BLaER1 treated with 17β-estradiol and CSF1 and Interleukin-3, amounts not matched to agents 10 nM and 100 nM (cell line): ENCODE data around the gene CLIP1.

ENCODE experiments used
- H3K27ac ChIP-seq, 11 experiments: shearing (Covaris generic); formaldehyde crosslinking; 2 replicates each; pipeline ENCODE4 v1.8.1; 2022
- H3K27me3 ChIP-seq, 11 experiments: shearing (Covaris generic); formaldehyde crosslinking; 2 replicates each; pipeline ENCODE4 v1.8.1; 2022
- H3K36me3 ChIP-seq, 11 experiments: shearing (Covaris generic); formaldehyde crosslinking; 2 replicates each; pipeline ENCODE4 v1.8.1; 2022
- H3K4me1 ChIP-seq, 10 experiments: shearing (Covaris generic); formaldehyde crosslinking; 2 replicates each; pipeline ENCODE4 v1.8.1; 2022
- H3K4me2 ChIP-seq, 11 experiments: shearing (Covaris generic); formaldehyde crosslinking; 2 replicates each; pipeline ENCODE4 v1.8.1; 2022
- H3K4me3 ChIP-seq, 10 experiments: shearing (Covaris generic); formaldehyde crosslinking; 2 replicates each; pipeline ENCODE4 v1.8.1; 2022
- H3K9ac ChIP-seq, 11 experiments: shearing (Covaris generic); formaldehyde crosslinking; 2 replicates each; pipeline ENCODE4 v1.8.1; 2022
- H3K9me3 ChIP-seq, 11 experiments: shearing (Covaris generic); formaldehyde crosslinking; replicated peaks in 1 of 11; 2 replicates each; pipeline ENCODE4 v1.8.1; 2022
- H4K20me1 ChIP-seq, 11 experiments: shearing (Covaris generic); formaldehyde crosslinking; 2 replicates each; pipeline ENCODE4 v1.8.1; 2022
- Cebpa-rat ChIP-seq, 11 experiments: shearing (Covaris generic); IDR thresholded peaks; 2 replicates each; pipeline ENCODE4 v1.8.1; 2022

CLIP1 gene

GRCh38 chr12:122356192-122356635, 66.3 kb downstream of the CLIP1 start:
- Histone ChIP-seq H3K27ac (no peak overlapping the region), H3K9ac (no peak overlapping the region), H3K4me3 (no peak overlapping the region), H3K27me3 (no peaks in the 10 kb centered on the region), H3K4me2 (no peak overlapping the region), H3K9me3 (peaks cover 0 to 9% (median 0%) of the 10 kb centered on the region in 11 experiments; a peak in 5 of 22 replicates), H4K20me1 (peaks cover 0 to 43% (median 0%) of the 10 kb centered on the region in 11 experiments; a peak in 7 of 22 replicates), H3K36me3 (peaks cover 66 to 89% (median 77%) of the 10 kb centered on the region in 11 experiments), H3K4me1 (no peaks in the 10 kb centered on the region)
- no peak for TF ChIP-seq Cebpa-rat (IDR thresholded peaks at IDR 0.05)

- Histone ChIP-seq H4K20me1 (peaks cover 0 to 38% (median 0%) of the 10 kb centered on the region in 11 experiments; a peak in 7 of 22 replicates), H3K36me3 (peaks cover 64 to 89% (median 76%) of the 10 kb centered on the region in 11 experiments), H3K9ac (no peak overlapping the region), H3K27me3 (no peaks in the 10 kb centered on the region), H3K27ac (no peak overlapping the region), H3K4me2 (no peak overlapping the region), H3K4me3 (no peak overlapping the region), H3K4me1 (no peaks in the 10 kb centered on the region), H3K9me3 (peaks cover 0 to 9% (median 0%) of the 10 kb centered on the region in 11 experiments; a peak in 5 of 22 replicates)
- TF ChIP-seq Cebpa-rat (IDR thresholded peaks at IDR 0.05) = no peak
These were observed 66.8 kb downstream of the CLIP1 start for GRCh38 chr12:122355706-122356105.

- Histone ChIP-seq H3K4me2 (no peak overlapping the region), H3K9ac (0 out of 22 replicates have a peak overlapping the region, but pooled peaks of 1 of the 11 experiments have one; percentile 10), H4K20me1 (peaks cover 0 to 32% (median 0%) of the 10 kb centered on the region in 11 experiments; a peak in 7 of 22 replicates), H3K36me3 (peaks cover 64 to 89% (median 76%) of the 10 kb centered on the region in 11 experiments), H3K4me3 (no peak overlapping the region), H3K27me3 (no peaks in the 10 kb centered on the region), H3K9me3 (peaks cover 0 to 9% (median 0%) of the 10 kb centered on the region in 11 experiments; a peak in 5 of 22 replicates), H3K4me1 (no peaks in the 10 kb centered on the region), H3K27ac (no peak overlapping the region)
- TF ChIP-seq Cebpa-rat (IDR thresholded peaks at IDR 0.05) = no peak
These were observed 67.4 kb downstream of the CLIP1 start for GRCh38 chr12:122354958-122355641.

- H3K36me3 ChIP-seq = peaks cover 63 to 94% (median 74%) of the 10 kb centered on the region in 11 experiments
- H3K27me3 ChIP-seq = no peaks in the 10 kb centered on the region
- peaks cover 0 to 27% (median 0%) of the 10 kb centered on the region in 11 experiments; a peak in 6 of 22 replicates for H4K20me1 ChIP-seq
- peaks cover 0 to 7% (median 0%) of the 10 kb centered on the region in 11 experiments; a peak in 5 of 22 replicates for H3K9me3 ChIP-seq
- no peaks in the 10 kb centered on the region for H3K4me1 ChIP-seq
- no peak overlapping the region for H3K4me3 ChIP-seq
- no peak overlapping the region for H3K9ac ChIP-seq
- no peak overlapping the region for H3K27ac ChIP-seq
- no peak overlapping the region for H3K4me2 ChIP-seq
- no peak for TF ChIP-seq Cebpa-rat (IDR thresholded peaks at IDR 0.05)
These were observed 70.1 kb downstream of the CLIP1 start for GRCh38 chr12:122352394-122352793.

GRCh38 chr12:122350141-122350848, 72.2 kb downstream of the CLIP1 start:
- no peak for TF ChIP-seq Cebpa-rat (IDR thresholded peaks at IDR 0.05)
- Histone ChIP-seq H3K27me3 (no peaks in the 10 kb centered on the region), H3K4me2 (no peak overlapping the region), H3K4me3 (no peak overlapping the region), H3K9me3 (no peaks in the 10 kb centered on the region), H4K20me1 (peaks cover 0 to 20% (median 0%) of the 10 kb centered on the region in 11 experiments; a peak in 4 of 22 replicates), H3K36me3 (peaks cover 57 to 99% (median 76%) of the 10 kb centered on the region in 11 experiments), H3K9ac (no peak overlapping the region), H3K4me1 (no peaks in the 10 kb centered on the region), H3K27ac (no peak overlapping the region)

- Histone ChIP-seq H3K4me2 (no peak overlapping the region), H3K9me3 (no peaks in the 10 kb centered on the region), H3K27me3 (no peaks in the 10 kb centered on the region), H3K9ac (no peak overlapping the region), H3K36me3 (peaks cover 45 to 99% (median 64%) of the 10 kb centered on the region in 11 experiments), H3K4me3 (no peak overlapping the region), H3K27ac (no peak overlapping the region), H3K4me1 (no peaks in the 10 kb centered on the region), H4K20me1 (peaks cover 0 to 15% (median 0%) of the 10 kb centered on the region in 11 experiments; a peak in 2 of 22 replicates)
- no peak for TF ChIP-seq Cebpa-rat (IDR thresholded peaks at IDR 0.05)
These were observed 73.4 kb downstream of the CLIP1 start for GRCh38 chr12:122349078-122349477.

GRCh38 chr12:122348505-122348904, 74.0 kb downstream of the CLIP1 start:
- peaks cover 39 to 98% (median 58%) of the 10 kb centered on the region in 11 experiments for H3K36me3 ChIP-seq
- no peaks in the 10 kb centered on the region for H3K4me1 ChIP-seq
- H3K9me3 ChIP-seq = no peaks in the 10 kb centered on the region
- H3K4me2 ChIP-seq = no peak overlapping the region
- peaks cover 0 to 13% (median 0%) of the 10 kb centered on the region in 11 experiments; a peak in 1 of 22 replicates for H4K20me1 ChIP-seq
- H3K27me3 ChIP-seq = no peaks in the 10 kb centered on the region
- no peak overlapping the region for H3K4me3 ChIP-seq
- H3K27ac ChIP-seq = no peak overlapping the region
- no peak overlapping the region for H3K9ac ChIP-seq
- TF ChIP-seq Cebpa-rat (IDR thresholded peaks at IDR 0.05) = no peak

GRCh38 chr12:122346054-122346453, 76.4 kb downstream of the CLIP1 start:
- Histone ChIP-seq H3K27me3 (no peaks in the 10 kb centered on the region), H3K9ac (no peak overlapping the region), H3K4me2 (no peak overlapping the region), H3K4me1 (no peaks in the 10 kb centered on the region), H3K4me3 (no peak overlapping the region), H3K9me3 (no peaks in the 10 kb centered on the region), H3K27ac (no peak overlapping the region), H4K20me1 (no peaks in the 10 kb centered on the region; a peak in 1 of 22 replicates), H3K36me3 (peaks cover 18 to 97% (median 39%) of the 10 kb centered on the region in 11 experiments)
- no peak for TF ChIP-seq Cebpa-rat (IDR thresholded peaks at IDR 0.05)

GRCh38 chr12:122345042-122345441, 77.4 kb downstream of the CLIP1 start:
- Histone ChIP-seq H3K27me3 (no peaks in the 10 kb centered on the region), H3K4me2 (no peak overlapping the region), H3K9ac (no peak overlapping the region), H3K9me3 (no peaks in the 10 kb centered on the region), H3K4me1 (no peaks in the 10 kb centered on the region), H3K36me3 (peaks cover 8 to 97% (median 38%) of the 10 kb centered on the region in 11 experiments), H4K20me1 (no peaks in the 10 kb centered on the region; a peak in 1 of 22 replicates), H3K4me3 (no peak overlapping the region), H3K27ac (no peak overlapping the region)
- no peak for TF ChIP-seq Cebpa-rat (IDR thresholded peaks at IDR 0.05)
